OCI-LY7 (cell line): ENCODE measurements around the gene IER3.

ENCODE experiments used
- EZH2phosphoT487 ChIP-seq: fragments of 200-600 bp; sonication (generic); IDR thresholded peaks from 2 replicates; pipeline ENCODE4 v1.6.1; 2018; ENCODE audit warnings: low read depth, borderline replicate concordance, mild to moderate bottlenecking, mixed run types, antibody characterized with exemption, low read length, moderate library complexity, mixed read lengths
- TF ChIP-seq, protein P1 (sequence below): fragments of 200-600 bp; sonication (generic); conservative IDR thresholded peaks from 2 replicates; pipeline ENCODE4 v1.5.1; 2014; ENCODE audit warnings: mild to moderate bottlenecking, antibody characterized with exemption, low read length, moderate library complexity, mixed read lengths

DNA sequence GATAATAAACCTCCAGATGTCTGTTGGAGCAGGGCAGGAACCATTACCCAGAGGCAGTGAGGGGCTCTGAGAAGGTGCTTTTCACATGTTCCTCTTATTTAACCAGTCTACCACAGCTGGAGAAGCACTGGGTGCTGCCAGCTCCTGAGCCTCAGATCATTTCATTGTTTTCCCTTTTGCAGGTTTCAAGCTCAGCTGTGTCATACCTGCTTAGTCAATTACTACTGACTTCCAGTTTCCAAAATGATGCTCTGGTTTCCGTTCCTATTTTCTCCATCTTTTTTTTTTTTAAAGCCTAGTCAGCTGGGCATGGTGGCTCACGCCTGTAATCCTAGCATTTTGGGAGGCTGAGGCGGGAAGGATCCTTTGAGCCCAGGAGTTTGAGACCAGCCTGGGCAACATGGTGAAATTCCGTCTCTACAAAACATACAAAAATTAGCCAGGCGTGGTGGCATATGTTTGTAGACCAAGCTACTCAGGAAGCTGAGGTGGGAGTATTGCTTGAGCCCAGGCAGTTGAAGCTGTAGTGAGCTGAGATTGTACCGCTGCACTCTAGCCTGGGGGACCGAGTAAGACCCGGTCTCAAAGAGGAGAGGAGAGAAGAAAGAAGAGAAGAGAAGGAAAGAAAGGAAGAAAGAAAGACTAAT, 8.6 kb downstream of the IER3 start:
- TF ChIP-seq, protein P1, sequence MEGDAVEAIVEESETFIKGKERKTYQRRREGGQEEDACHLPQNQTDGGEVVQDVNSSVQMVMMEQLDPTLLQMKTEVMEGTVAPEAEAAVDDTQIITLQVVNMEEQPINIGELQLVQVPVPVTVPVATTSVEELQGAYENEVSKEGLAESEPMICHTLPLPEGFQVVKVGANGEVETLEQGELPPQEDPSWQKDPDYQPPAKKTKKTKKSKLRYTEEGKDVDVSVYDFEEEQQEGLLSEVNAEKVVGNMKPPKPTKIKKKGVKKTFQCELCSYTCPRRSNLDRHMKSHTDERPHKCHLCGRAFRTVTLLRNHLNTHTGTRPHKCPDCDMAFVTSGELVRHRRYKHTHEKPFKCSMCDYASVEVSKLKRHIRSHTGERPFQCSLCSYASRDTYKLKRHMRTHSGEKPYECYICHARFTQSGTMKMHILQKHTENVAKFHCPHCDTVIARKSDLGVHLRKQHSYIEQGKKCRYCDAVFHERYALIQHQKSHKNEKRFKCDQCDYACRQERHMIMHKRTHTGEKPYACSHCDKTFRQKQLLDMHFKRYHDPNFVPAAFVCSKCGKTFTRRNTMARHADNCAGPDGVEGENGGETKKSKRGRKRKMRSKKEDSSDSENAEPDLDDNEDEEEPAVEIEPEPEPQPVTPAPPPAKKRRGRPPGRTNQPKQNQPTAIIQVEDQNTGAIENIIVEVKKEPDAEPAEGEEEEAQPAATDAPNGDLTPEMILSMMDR: no peak
- no peak for TF ChIP-seq EZH2phosphoT487
